Liver (tissue), 9 donors: ENCODE results near the gene NFIA. TPM values are rescaled to one million over a fixed set of nuclear protein-coding genes. Genes with fewer than 3 reads are reported as not detected.
A peak's percentile ranks its signal among the peaks of the same experiment; 100 is the strongest.

Source experiments
- DNase-seq: peaks from one replicate; pipeline ENCODE4 v3.0.0-alpha.2; 2017; ENCODE audit warnings: low spot score
- H3K27ac ChIP-seq, 2 donors: one replicate each; pipeline ENCODE4 v1.7.0; 2013; ENCODE audit warnings: inconsistent platforms in 2 of 2, low read length in 2 of 2, control low read depth in 1 of 2, low read depth in 1 of 2, mild to moderate bottlenecking in 1 of 2
- H3K27me3 ChIP-seq, 4 donors: one replicate each; pipeline versions ENCODE4 v1.6.1 to v1.7.0; 2013; ENCODE audit warnings: low read length in 3 of 4, inconsistent platforms in 1 of 4, mild to moderate bottlenecking in 1 of 4, moderate library complexity in 1 of 4; ENCODE audit not compliant: control insufficient read depth in 4 of 4, insufficient read depth in 4 of 4
- H3K36me3 ChIP-seq, 4 donors: one replicate each; pipeline versions ENCODE4 v1.6.1 to v1.7.0; 2013; ENCODE audit warnings: low read length in 3 of 4, mild to moderate bottlenecking in 3 of 4, low read depth in 1 of 4, moderate library complexity in 1 of 4; ENCODE audit not compliant: control insufficient read depth in 4 of 4, insufficient read depth in 3 of 4
- H3K4me1 ChIP-seq, 4 donors: one replicate each; pipeline versions ENCODE4 v1.6.1 to v1.7.0; 2013; ENCODE audit warnings: low read length in 3 of 4, mild to moderate bottlenecking in 3 of 4, moderate library complexity in 1 of 4; ENCODE audit not compliant: control insufficient read depth in 4 of 4, insufficient read depth in 4 of 4
- H3K4me3 ChIP-seq, 3 donors: one replicate each; pipeline versions ENCODE4 v1.6.1 to v1.7.0; 2013; ENCODE audit warnings: low read length in 3 of 3, control low read depth in 1 of 3, low read depth in 1 of 3, mild to moderate bottlenecking in 1 of 3
- H3K9ac ChIP-seq, 2 donors: one replicate each; pipeline ENCODE4 v1.7.0; 2013; ENCODE audit warnings: low read length in 2 of 2, mild to moderate bottlenecking in 2 of 2, moderate library complexity in 2 of 2, control low read depth in 1 of 2, low read depth in 1 of 2
- H3K9me3 ChIP-seq, 4 donors: one replicate each; pipeline versions ENCODE4 v1.6.1 to v1.7.0; 2013; ENCODE audit warnings: low read length in 3 of 4; ENCODE audit not compliant: control insufficient read depth in 4 of 4
- CTCF ChIP-seq: fragments of 150-350 bp; IDR thresholded peaks from 2 replicates; pipeline ENCODE4 v1.5.1; 2017; ENCODE audit warnings: improper control_type of control experiment, low read depth, low read length; ENCODE audit not compliant: missing input control
- EGR1 ChIP-seq, 2 donors: IDR thresholded peaks; 2 replicates each; pipeline ENCODE4 v1.6.1; 2016 to 2018; ENCODE audit warnings: antibody characterized with exemption in 2 of 2, low read depth in 2 of 2
- FOXA1 ChIP-seq: IDR thresholded peaks from 2 replicates; pipeline ENCODE4 v1.6.1; 2016; ENCODE audit warnings: antibody characterized with exemption
- FOXA2 ChIP-seq: IDR thresholded peaks from 2 replicates; pipeline ENCODE4 v1.6.1; 2016; ENCODE audit warnings: antibody characterized with exemption
- HNF4A ChIP-seq, 2 donors: conservative IDR thresholded peaks; 2 replicates each; pipeline ENCODE4 v1.6.1; 2016; ENCODE audit warnings: antibody characterized with exemption in 2 of 2, mild to moderate bottlenecking in 2 of 2
- HNF4G ChIP-seq: IDR thresholded peaks from 2 replicates; pipeline ENCODE4 v1.6.1; 2016; ENCODE audit warnings: antibody characterized with exemption
- MAX ChIP-seq: IDR thresholded peaks from 2 replicates; pipeline ENCODE4 v1.6.1; 2016; ENCODE audit warnings: antibody characterized with exemption
- NR2F2 ChIP-seq: IDR thresholded peaks from 2 replicates; pipeline ENCODE4 v1.6.1; 2016; ENCODE audit warnings: antibody characterized with exemption
- REST ChIP-seq: IDR thresholded peaks from 2 replicates; pipeline ENCODE4 v1.6.1; 2016; ENCODE audit warnings: antibody characterized with exemption, mild to moderate bottlenecking
- RXRA ChIP-seq, 2 donors: IDR thresholded peaks; 2 replicates each; pipeline ENCODE4 v1.6.1; 2017 to 2018; ENCODE audit warnings: antibody characterized with exemption in 2 of 2, mild to moderate bottlenecking in 1 of 2
- SP1 ChIP-seq: IDR thresholded peaks from 2 replicates; pipeline ENCODE4 v1.6.1; 2018; ENCODE audit warnings: antibody characterized with exemption, mild to moderate bottlenecking
- TAF1 ChIP-seq: conservative IDR thresholded peaks from 2 replicates; pipeline ENCODE4 v1.6.1; 2016; ENCODE audit warnings: antibody characterized with exemption, mild to moderate bottlenecking
- YY1 ChIP-seq: IDR thresholded peaks from 2 replicates; pipeline ENCODE4 v1.6.1; 2016; ENCODE audit warnings: antibody characterized with exemption, mild to moderate bottlenecking
- WGBS: extraction: QIAGEN DNeasy Blood & Tissue Kit; methylation state at CpG from one replicate; pipeline ENCODE4 v1.1.7; 2013; 5-methylcytosine and 5-hydroxymethylcytosine counted together
- polyA plus RNA-seq, 2 donors: library from polyadenylated mRNA; stranded (reverse) in 1 of 2; unstranded in 1 of 2; fragments of 200-250 nt in 1 of 2; fragments of >200 nt in 1 of 2; fragmentation: Nextera tagmentation in 1 of 2; extraction: Ambion mirVana in 1 of 2; gene quantifications; one replicate each; pipeline versions ENCODE4 v1.2.1 to v1.2.3, GENCODE V29; 2013 to 2015
- total RNA-seq, 2 donors: library from RNA; depleted of rRNA; stranded (reverse); fragments of >200 nt; gene quantifications; one replicate each; pipeline ENCODE4 v1.2.3, GENCODE V29; 2014
- donor health status: healthy.
- donor health status: healthy.
- donor health status: healthy.
- donor health status: healthy.
- donor health status: healthy.

Gene NFIA
- total and polyA plus RNA-seq, 4 donors: 6.8 to 53.7 (median 22.2) TPM

GRCh38 chr1:61190618-61191432 lies 108.5 kb downstream of the NFIA start:
- Histone ChIP-seq H3K36me3 (no peaks in the 10 kb centered on the region), H3K27ac (peak overlapping the region in 1 of 2 donors; percentile 49), H3K27me3 (no peaks in the 10 kb centered on the region), H3K9ac (no peak overlapping the region), H3K4me3 (no peak overlapping the region), H3K4me1 (peaks cover 3 to 11% (median 6%) of the 10 kb centered on the region in 4 donors), H3K9me3 (no peaks in the 10 kb centered on the region)
- TF ChIP-seq RXRA (IDR thresholded peaks at IDR 0.05) (no peak), MAX (no peak), REST (no peak), CTCF (no peak), SP1 (no peak), EGR1 (IDR thresholded peaks at IDR 0.05; ENCODE audit: low read depth in 2 of 2) (no peak), HNF4G (no peak)
- no peak for DNase-seq
- 84% methylated on average over 5 of the region's 5 CpGs for WGBS

GRCh38 chr1:61191433-61191720 lies 109.0 kb downstream of the NFIA start:
- Histone ChIP-seq H3K27me3 (no peaks in the 10 kb centered on the region), H3K36me3 (no peaks in the 10 kb centered on the region), H3K27ac (no peak overlapping the region), H3K9ac (no peak overlapping the region), H3K9me3 (no peaks in the 10 kb centered on the region), H3K4me1 (peaks cover 3 to 11% (median 6%) of the 10 kb centered on the region in 4 donors), H3K4me3 (no peak overlapping the region)
- WGBS: 96% methylated on average over 1 of the region's 1 CpG
- TF ChIP-seq HNF4A (conservative IDR thresholded peaks at IDR 0.05) (no peak), YY1 (no peak), FOXA2 (no peak), FOXA1 (no peak), CTCF (no peak), REST (no peak), EGR1 (IDR thresholded peaks at IDR 0.05; ENCODE audit: low read depth in 2 of 2) (no peak), TAF1 (no peak), NR2F2 (no peak)
- no peak for DNase-seq
